Activated CD8-positive, alpha-beta memory T cell treated with anti-CD3 and anti-CD28 coated beads for 24 hours (primary cell): Measurements from ENCODE around the gene ZNF396.

Experiments used
- DNase-seq: peaks from one replicate; pipeline ENCODE4 v3.0.0-alpha.2; 2020

Gene ZNF396

DNA sequence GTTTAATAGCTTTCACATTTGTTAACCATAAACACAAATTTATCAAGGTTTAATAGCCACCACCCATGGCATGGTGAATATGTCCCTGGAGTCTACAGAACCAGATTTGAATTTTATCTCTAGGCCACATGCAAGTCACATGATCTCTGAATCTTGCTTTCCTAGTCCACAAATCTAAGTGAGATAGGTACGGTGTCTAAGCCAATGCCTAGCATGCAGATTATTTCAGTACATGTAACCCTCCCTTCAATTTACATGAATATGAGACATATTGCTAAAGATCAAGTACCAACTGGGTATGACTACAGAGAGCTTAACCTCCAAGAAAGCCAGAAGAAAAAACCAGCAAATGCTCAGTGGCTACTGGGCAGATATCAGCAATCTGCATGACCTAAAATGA is 42.9 kb downstream of the ZNF396 start:
- no peak for DNase-seq

- DNase-seq: no peak
These were observed 45.6 kb downstream of the ZNF396 start for GRCh38 chr18:35331367-35332087.

DNA sequence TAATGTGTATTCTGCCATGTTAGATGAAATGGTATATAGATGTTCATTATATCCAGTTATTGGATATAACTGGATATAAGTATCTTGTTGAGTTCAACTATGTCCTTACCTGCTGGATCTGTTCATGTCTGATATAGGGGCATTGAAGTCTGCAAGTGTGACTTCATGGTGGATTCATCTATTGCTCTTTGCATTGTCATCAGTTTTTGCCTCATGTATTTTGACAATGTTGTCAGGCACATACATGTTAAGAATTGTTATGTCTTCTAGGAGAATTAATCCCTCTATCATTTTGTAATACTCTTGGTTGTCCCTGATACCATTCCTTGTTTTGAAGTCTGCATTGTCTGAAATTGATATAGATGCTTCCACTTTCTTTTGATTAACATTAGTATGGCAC is 48.3 kb downstream of the ZNF396 start:
- no peak for DNase-seq

DNA sequence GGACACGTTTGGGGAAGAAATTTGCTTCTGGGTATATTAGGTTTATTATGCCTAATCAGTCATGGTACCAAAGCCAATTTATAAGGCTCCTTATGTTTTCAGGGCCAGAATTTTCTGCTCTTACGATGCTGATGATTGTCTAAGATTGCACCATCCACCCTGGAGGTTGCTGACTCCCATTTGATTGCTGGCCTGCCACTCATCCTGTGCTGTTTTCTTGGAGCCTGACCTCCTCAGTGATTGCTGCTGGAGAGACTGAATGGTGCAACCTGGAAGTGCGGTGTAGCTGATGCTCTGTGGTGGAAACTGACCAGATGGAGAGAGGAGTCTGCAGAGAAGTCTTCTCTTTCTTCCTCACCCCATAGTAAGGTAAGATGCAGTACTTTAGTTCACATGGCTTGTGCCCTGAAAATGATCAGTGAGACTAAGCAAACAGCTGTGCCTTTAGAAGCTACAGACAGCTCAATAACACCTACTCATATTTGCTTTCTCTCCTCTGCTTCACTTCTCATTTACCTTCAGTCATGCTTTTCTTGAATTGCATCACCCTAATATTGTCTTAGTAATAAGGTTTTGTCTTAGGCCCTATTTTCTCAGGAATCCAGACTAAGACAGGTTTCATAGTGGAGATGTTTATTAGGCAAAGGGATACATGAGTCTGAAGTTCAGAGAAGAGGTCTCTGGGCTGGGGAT is 50.3 kb downstream of the ZNF396 start:
- DNase-seq: no peak

- DNase-seq: no peak
These were observed 52.0 kb downstream of the ZNF396 start for GRCh38 chr18:35324926-35325655.

DNA sequence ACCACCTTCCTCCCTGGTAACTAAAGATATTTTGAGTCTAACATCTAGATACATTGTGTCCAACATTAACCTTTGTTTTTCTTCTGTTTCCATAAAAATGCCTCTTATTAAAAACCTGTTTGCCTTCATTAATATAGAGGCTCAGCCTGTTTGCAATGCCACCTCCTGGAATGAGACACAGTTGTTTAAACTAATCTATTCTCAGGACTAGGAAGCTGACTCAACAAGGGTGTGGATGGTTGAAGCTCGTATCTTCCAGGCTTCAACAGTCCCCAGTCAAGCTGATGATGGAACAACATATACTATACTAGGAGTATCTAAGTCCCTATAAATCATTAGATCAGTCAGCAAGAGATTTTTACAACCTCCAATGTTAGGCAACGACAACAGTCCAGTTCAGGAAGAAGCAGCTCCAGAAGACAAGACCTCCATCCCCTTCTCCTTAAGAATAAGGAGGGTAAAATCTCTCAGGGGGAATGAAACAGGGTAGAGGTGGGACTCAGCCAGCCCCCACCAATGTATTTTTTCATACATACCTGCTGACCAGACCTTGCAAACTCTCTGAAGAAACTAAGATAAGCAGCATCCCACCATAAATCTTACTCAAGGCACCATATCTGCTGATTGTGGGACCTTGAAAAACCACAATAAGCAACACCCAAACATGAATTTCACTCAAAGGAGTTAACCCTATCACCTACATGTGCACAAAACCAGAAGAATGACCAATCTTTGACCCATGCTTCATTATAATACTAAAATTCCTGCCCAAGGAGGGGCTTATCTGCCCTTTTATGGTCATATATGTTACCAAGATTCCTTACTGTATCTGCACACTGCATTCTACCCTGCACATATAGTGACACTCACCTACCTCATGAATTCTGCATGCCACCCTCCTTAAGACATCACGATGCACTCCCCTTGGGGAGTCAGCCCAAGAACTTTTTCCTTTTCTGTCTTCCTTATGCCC is 54.4 kb downstream of the ZNF396 start:
- DNase-seq: no peak
